ENCODE results near the gene TMEM86B.
"Not testable (repeated sequence)": the region's sequence is repeated elsewhere in the genome, so short reads cannot be mapped to it uniquely, and the experiment has no call there.

TMEM86B gene

DNA sequence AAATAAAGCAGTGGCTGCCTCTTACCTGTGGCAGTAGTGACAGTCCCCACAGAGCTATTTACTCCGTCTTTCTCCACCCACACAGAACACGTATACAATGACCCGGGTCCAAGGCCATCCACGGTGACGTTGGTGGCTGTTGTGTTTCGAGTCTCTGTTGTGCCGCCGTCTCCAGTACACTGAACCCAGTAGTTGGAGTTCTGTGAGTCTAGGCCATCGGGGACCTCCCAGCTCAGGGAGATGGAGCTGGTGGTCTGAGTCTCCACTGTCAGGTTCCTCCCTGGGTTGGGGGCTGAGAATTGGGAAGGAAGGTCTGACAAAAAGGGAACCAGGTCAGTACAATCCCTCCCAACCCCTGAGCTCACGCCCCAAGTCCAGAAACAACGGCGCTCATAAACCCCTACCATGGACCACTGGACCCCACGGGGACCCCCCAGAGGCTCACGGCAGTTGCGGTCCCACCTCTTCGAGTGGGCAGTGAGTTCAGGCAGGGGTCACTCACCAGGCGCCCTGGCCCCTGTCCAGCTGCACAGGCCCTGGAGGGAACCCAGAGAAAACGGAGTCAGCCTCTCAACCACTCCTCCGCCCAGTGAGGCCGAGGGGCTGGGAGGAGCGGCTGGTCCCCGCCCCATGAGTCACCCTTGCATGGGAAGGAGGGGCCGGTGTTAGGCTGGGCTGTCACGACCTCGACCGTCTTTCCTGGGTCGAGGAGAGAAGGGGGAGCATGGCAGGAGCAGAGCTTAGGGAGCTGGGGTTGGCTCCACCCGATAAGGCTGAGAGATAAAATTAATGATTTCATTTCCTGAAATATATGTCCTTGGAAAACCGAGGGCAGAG lies 21.7 kb downstream of the TMEM86B start:
- Histone ChIP-seq H3K9me3 (ENCODE audit: control insufficient read depth in 1 of 2, low read length in 2 of 2) (no peaks in the 10 kb centered on the region), H3K27me3 (ENCODE audit: low read depth, low read length) (no peaks in the 10 kb centered on the region), H3K36me3 (ENCODE audit: control insufficient read depth in 1 of 2, insufficient read depth in 2 of 2, low read length in 2 of 2) (no peaks in the 10 kb centered on the region), H3K27ac (ENCODE audit: low read length) (peak overlapping the region; percentile 60), H3K4me1 (ENCODE audit: control insufficient read depth in 1 of 2, insufficient read depth in 2 of 2, low read length in 2 of 2) (peaks cover 4 to 15% of the 10 kb centered on the region in 2 donors), H3K4me3 (ENCODE audit: low read depth in 1 of 2, low read length in 2 of 2) (peak overlapping the region; percentile 10 to 42)

DNA sequence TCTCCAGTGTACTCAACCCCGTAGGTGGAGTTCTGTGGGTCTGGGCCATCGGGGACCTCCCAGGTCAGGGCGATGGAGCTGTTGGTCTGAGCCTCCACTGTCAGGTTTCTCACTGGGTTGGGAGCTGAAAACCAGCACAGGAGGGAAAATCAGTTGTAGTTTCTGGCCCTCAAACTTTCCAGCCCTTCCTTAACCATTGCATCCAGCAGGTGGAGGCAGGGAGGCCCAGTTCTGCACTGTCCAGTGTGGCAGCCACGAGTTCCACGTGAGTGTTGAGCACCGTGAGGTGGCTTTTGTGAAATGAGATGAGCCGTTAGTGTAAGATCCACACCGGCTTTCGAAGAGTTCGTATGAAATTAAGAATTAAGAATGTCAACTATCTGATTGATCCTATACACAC lies 26.4 kb downstream of the TMEM86B start:
- H3K27me3 ChIP-seq (ENCODE audit: low read depth, low read length); H3K4me1 ChIP-seq (ENCODE audit: control insufficient read depth in 1 of 2, insufficient read depth in 2 of 2, low read length in 2 of 2); H3K9me3 ChIP-seq (ENCODE audit: control insufficient read depth in 1 of 2, low read length in 2 of 2); H3K27ac ChIP-seq (ENCODE audit: low read length); H3K36me3 ChIP-seq (ENCODE audit: control insufficient read depth in 1 of 2, insufficient read depth in 2 of 2, low read length in 2 of 2); H3K4me3 ChIP-seq (ENCODE audit: low read depth in 1 of 2, low read length in 2 of 2): not testable (repeated sequence)

DNA sequence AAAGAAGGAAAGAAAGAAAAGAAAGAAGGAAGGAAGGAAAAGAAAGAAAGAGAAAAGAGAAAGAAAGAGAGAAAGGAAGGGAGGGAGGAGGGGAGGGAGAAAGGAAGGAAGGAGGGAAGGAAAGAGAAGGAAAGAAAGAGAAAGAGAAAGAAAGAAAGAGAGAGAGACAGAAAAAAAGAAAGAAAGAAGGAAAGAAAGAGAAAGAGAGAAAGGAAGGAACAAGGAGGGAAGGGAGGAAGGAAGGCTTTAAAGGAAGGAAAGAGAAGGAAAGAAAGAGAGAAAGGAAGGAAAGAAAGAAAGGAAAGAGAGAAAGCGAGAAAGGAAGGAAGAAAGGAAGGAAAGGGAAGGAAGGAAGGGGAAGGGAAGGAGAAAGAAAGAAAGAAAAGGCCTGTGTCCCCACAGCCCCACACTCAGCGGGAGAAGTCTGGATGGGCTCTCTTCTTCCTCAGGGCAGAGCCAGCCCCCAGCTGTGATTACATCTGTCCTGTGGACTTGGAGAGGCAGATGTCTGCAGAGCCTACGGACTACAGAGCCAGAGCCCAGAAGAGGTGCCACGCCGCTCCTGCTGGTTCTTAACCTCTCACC lies 28.9 kb downstream of the TMEM86B start:
- H3K27me3 ChIP-seq (ENCODE audit: low read depth, low read length) = no peaks in the 10 kb centered on the region
- no peak overlapping the region for H3K4me3 ChIP-seq (ENCODE audit: low read depth in 1 of 2, low read length in 2 of 2)
- H3K36me3 ChIP-seq (ENCODE audit: control insufficient read depth in 1 of 2, insufficient read depth in 2 of 2, low read length in 2 of 2) = no peaks in the 10 kb centered on the region
- H3K4me1 ChIP-seq (ENCODE audit: control insufficient read depth in 1 of 2, insufficient read depth in 2 of 2, low read length in 2 of 2) = no peaks in the 10 kb centered on the region
- H3K9me3 ChIP-seq (ENCODE audit: control insufficient read depth in 1 of 2, low read length in 2 of 2) = no peaks in the 10 kb centered on the region
- H3K27ac ChIP-seq (ENCODE audit: low read length) = no peak overlapping the region

DNA sequence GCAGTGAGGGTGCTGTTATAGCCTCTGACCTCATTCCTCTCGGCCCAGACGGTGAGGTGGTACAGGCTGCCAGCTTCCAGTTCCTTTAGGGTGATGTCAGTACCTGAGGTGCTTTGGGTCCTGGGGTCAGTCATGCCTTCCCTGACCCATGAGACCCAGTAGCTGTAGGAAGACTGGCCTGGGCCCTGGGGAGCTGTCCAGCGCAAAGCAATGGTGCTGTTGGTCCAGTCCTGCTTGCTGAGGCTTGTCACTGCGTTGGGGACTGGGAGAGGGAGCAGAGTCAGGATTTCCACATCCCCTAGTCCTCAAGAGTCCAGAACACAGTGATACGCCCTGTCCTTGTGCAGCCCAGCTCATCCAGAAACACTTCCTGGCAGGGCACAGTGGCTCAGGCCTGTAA lies 29.9 kb downstream of the TMEM86B start:
- Histone ChIP-seq H3K27me3 (ENCODE audit: low read depth, low read length) (no peaks in the 10 kb centered on the region), H3K27ac (ENCODE audit: low read length) (no peak overlapping the region), H3K4me3 (ENCODE audit: low read depth in 1 of 2, low read length in 2 of 2) (no peak overlapping the region), H3K4me1 (ENCODE audit: control insufficient read depth in 1 of 2, insufficient read depth in 2 of 2, low read length in 2 of 2) (no peaks in the 10 kb centered on the region), H3K36me3 (ENCODE audit: control insufficient read depth in 1 of 2, insufficient read depth in 2 of 2, low read length in 2 of 2) (no peaks in the 10 kb centered on the region), H3K9me3 (ENCODE audit: control insufficient read depth in 1 of 2, low read length in 2 of 2) (no peaks in the 10 kb centered on the region)

DNA sequence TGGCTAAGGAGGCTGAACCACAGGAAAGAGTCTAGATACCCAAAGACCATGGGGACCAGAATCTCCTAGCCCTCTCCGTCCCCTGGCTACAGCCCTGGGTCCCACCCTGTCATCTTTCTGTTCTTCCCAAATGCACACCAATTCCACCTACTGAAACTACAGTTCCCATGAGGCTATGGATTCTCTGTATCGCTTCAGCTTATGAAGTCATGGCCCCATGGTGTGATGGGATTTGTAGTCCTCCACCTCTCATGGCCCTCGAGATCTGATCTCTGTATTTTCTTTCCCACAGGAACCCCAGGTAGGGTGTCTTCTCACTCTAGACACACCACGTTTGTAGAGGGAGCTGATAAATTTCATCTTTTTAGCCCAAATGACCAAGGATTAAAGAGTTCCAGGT lies 31.0 kb downstream of the TMEM86B start:
- H3K36me3 ChIP-seq (ENCODE audit: control insufficient read depth in 1 of 2, insufficient read depth in 2 of 2, low read length in 2 of 2) = no peaks in the 10 kb centered on the region
- H3K9me3 ChIP-seq (ENCODE audit: control insufficient read depth in 1 of 2, low read length in 2 of 2) = no peaks in the 10 kb centered on the region
- no peaks in the 10 kb centered on the region for H3K27me3 ChIP-seq (ENCODE audit: low read depth, low read length)
- H3K4me1 ChIP-seq (ENCODE audit: control insufficient read depth in 1 of 2, insufficient read depth in 2 of 2, low read length in 2 of 2) = no peaks in the 10 kb centered on the region
- H3K4me3 ChIP-seq (ENCODE audit: low read depth in 1 of 2, low read length in 2 of 2) = no peak overlapping the region
- H3K27ac ChIP-seq (ENCODE audit: low read length) = no peak overlapping the region

DNA sequence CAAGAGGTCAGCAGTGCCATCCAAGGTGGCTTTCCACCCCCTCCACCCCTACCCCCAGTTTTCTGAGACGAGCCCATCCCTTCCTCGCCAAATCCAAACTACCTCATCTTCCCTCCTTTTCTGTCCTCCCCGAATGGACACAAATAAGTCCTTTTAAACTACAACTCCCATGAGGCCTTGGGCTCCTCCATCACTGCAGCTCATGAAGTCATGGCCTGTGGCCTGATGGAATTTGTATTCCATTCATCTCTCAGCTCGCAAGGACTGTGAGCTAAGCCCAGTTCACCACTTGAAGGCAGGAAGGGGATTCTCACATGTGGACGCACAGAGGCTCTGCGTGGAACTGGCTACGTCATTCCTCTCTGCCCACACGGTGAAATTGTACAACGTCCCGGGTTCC lies 31.8 kb downstream of the TMEM86B start:
- Histone ChIP-seq H3K27ac (ENCODE audit: low read length) (no peak overlapping the region), H3K36me3 (ENCODE audit: control insufficient read depth in 1 of 2, insufficient read depth in 2 of 2, low read length in 2 of 2) (no peaks in the 10 kb centered on the region), H3K4me1 (ENCODE audit: control insufficient read depth in 1 of 2, insufficient read depth in 2 of 2, low read length in 2 of 2) (no peaks in the 10 kb centered on the region), H3K4me3 (ENCODE audit: low read depth in 1 of 2, low read length in 2 of 2) (no peak overlapping the region), H3K27me3 (ENCODE audit: low read depth, low read length) (no peaks in the 10 kb centered on the region), H3K9me3 (ENCODE audit: control insufficient read depth in 1 of 2, low read length in 2 of 2) (no peaks in the 10 kb centered on the region)

DNA sequence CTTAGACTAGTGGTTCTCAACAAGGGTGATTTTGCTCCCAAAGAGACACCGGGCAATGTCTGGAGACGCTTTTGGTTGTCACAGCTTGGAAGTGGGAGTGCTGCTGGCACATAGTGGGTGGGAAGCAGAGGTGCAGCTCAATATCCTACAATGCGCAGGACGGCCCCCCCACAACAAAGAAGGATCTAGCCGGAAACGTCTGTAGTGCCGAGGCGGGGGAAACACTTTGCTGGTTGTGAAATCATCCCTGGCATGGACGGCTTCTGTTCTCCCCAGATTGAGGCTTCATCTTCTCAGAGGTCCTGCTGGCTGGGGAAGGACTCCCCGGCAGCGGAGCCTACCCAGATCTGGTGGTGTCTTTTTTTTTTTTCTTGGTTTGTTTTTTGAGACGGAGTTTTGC lies 35.1 kb downstream of the TMEM86B start:
- no peak overlapping the region for H3K27ac ChIP-seq (ENCODE audit: low read length)
- no peaks in the 10 kb centered on the region for H3K4me1 ChIP-seq (ENCODE audit: control insufficient read depth in 1 of 2, insufficient read depth in 2 of 2, low read length in 2 of 2)
- H3K9me3 ChIP-seq (ENCODE audit: control insufficient read depth in 1 of 2, low read length in 2 of 2) = no peaks in the 10 kb centered on the region
- H3K36me3 ChIP-seq (ENCODE audit: control insufficient read depth in 1 of 2, insufficient read depth in 2 of 2, low read length in 2 of 2) = no peaks in the 10 kb centered on the region
- H3K4me3 ChIP-seq (ENCODE audit: low read depth in 1 of 2, low read length in 2 of 2) = no peak overlapping the region
- no peaks in the 10 kb centered on the region for H3K27me3 ChIP-seq (ENCODE audit: low read depth, low read length)

DNA sequence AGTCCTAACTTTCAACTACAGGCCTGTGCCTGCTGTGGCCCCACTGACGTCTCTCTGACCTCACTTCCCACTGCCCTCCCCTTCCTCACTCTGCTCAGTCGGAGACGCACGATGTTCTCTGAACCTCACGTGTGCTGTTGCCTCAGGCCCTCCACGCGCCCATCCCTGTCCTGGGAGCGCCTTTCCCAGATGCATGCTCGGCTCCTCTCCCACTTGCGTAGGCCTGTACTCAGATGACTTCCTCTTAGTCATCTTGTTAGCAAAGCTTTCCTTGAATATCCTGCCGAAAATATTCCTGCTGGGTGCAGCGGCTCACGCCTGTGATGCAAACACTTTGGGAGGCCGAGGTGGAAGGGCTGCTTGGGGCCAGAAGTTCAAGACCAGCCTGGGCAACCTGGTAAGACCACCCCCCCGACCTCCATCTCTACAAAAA lies 39.1 kb downstream of the TMEM86B start:
- Histone ChIP-seq H3K27ac (ENCODE audit: low read length) (no peak overlapping the region), H3K9me3 (ENCODE audit: control insufficient read depth in 1 of 2, low read length in 2 of 2) (no peaks in the 10 kb centered on the region), H3K4me1 (ENCODE audit: control insufficient read depth in 1 of 2, insufficient read depth in 2 of 2, low read length in 2 of 2) (no peaks in the 10 kb centered on the region), H3K4me3 (ENCODE audit: low read depth in 1 of 2, low read length in 2 of 2) (no peak overlapping the region), H3K27me3 (ENCODE audit: low read depth, low read length) (no peaks in the 10 kb centered on the region), H3K36me3 (ENCODE audit: control insufficient read depth in 1 of 2, insufficient read depth in 2 of 2, low read length in 2 of 2) (no peaks in the 10 kb centered on the region)

DNA sequence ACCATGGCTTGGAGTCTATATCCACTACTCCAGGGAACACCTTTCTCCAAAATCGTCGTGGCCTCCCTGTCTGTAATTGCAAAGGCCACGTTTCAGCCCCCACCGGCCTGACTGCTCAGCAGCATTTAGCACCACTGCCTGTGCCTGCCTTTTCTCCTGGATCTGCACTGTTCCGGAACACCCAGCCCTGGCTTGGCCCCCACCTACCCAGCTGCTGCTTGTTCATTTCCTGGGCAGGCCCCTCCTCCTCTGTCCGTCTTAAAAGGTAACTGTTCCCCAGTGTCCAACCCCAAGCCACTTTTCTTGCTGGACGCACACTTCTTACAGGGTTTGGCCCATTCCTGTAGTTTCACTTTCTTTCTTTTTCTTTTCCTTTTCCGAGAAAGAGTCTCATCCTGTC lies 39.9 kb downstream of the TMEM86B start:
- no peaks in the 10 kb centered on the region for H3K27me3 ChIP-seq (ENCODE audit: low read depth, low read length)
- no peaks in the 10 kb centered on the region for H3K36me3 ChIP-seq (ENCODE audit: control insufficient read depth in 1 of 2, insufficient read depth in 2 of 2, low read length in 2 of 2)
- H3K4me1 ChIP-seq (ENCODE audit: control insufficient read depth in 1 of 2, insufficient read depth in 2 of 2, low read length in 2 of 2) = no peaks in the 10 kb centered on the region
- no peaks in the 10 kb centered on the region for H3K9me3 ChIP-seq (ENCODE audit: control insufficient read depth in 1 of 2, low read length in 2 of 2)
- H3K27ac ChIP-seq (ENCODE audit: low read length) = no peak overlapping the region
- H3K4me3 ChIP-seq (ENCODE audit: low read depth in 1 of 2, low read length in 2 of 2) = no peak overlapping the region

DNA sequence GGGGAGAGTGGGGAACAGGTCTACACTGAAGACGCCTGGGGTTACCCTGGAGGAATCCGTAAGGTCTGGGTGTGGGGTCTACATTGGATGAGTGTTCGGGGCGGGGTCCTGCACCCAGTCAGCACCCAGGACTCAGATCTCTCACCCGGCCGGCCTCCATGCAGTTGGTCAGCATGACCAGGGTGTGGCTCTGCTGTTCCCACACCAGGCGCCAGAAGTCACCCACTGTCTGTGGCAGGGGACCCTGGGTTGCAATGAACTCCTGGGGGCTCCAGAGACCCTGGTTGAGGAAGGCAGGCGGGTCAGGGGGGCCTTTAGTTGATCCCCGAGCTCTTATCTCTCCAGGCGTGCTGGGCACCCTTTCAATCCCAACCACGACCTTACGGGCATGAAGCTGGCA lies 42.5 kb downstream of the TMEM86B start:
- Histone ChIP-seq H3K9me3 (ENCODE audit: control insufficient read depth in 1 of 2, low read length in 2 of 2) (no peaks in the 10 kb centered on the region), H3K27ac (ENCODE audit: low read length) (no peak overlapping the region), H3K4me1 (ENCODE audit: control insufficient read depth in 1 of 2, insufficient read depth in 2 of 2, low read length in 2 of 2) (no peaks in the 10 kb centered on the region), H3K36me3 (ENCODE audit: control insufficient read depth in 1 of 2, insufficient read depth in 2 of 2, low read length in 2 of 2) (no peaks in the 10 kb centered on the region), H3K4me3 (ENCODE audit: low read depth in 1 of 2, low read length in 2 of 2) (no peak overlapping the region), H3K27me3 (ENCODE audit: low read depth, low read length) (peaks cover 6% of the 10 kb centered on the region)

DNA sequence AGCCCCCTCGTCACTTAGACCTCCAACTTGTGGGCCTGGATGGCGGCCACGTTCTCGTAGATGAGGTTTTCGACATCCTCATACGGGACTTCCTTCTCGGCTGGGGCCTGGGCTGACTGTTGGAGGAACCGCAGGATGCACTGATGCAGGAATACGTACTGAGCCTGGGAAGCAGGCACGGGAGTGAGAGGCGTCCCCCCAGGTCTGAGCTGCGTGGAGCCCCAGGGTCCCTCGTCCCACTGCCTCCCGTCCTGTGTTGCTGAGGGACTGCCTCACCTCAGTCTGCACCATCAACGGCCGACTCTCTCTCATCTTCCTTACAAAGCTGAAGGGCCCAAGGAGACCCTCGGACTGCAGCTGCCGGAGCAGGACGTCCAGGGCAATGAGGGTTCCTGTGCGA lies 46.8 kb downstream of the TMEM86B start:
- Histone ChIP-seq H3K36me3 (ENCODE audit: control insufficient read depth in 1 of 2, insufficient read depth in 2 of 2, low read length in 2 of 2) (no peaks in the 10 kb centered on the region), H3K27me3 (ENCODE audit: low read depth, low read length) (peaks cover 43% of the 10 kb centered on the region), H3K4me3 (ENCODE audit: low read depth in 1 of 2, low read length in 2 of 2) (no peak overlapping the region), H3K9me3 (ENCODE audit: control insufficient read depth in 1 of 2, low read length in 2 of 2) (no peaks in the 10 kb centered on the region), H3K27ac (ENCODE audit: low read length) (no peak overlapping the region), H3K4me1 (ENCODE audit: control insufficient read depth in 1 of 2, insufficient read depth in 2 of 2, low read length in 2 of 2) (peaks cover 3 to 16% of the 10 kb centered on the region in 2 donors)
